Thoracic aorta (tissue), 2 donors: Measurements from ENCODE around the gene PKP4. TPM values are rescaled to one million over a fixed set of nuclear protein-coding genes. Genes with fewer than 3 reads are reported as not detected.

Experiments
- ATAC-seq: fragments of 150-250 bp; one replicate; pipeline ENCODE4 v1.8.0; 2017; ENCODE audit warnings: low read depth; ENCODE audit not compliant: insufficient number of reproducible peaks, low FRiP score
- DNase-seq: peaks from one replicate; pipeline ENCODE4 v3.0.0-alpha.2; 2020; ENCODE audit warnings: low spot score
- H3K27ac ChIP-seq, 2 donors: fragments of 200-600 bp; sonication (generic); 1 replicate in 1 of 2; 2 replicates in 1 of 2; pipeline ENCODE4 v1.5.1; 2016; ENCODE audit warnings: mild to moderate bottlenecking in 2 of 2, moderate library complexity in 2 of 2
- H3K27me3 ChIP-seq: fragments of 200-600 bp; sonication (generic); replicated peaks from 2 replicates; pipeline ENCODE4 v1.6.0; 2016; ENCODE audit warnings: mild to moderate bottlenecking; ENCODE audit not compliant: insufficient read depth
- H3K36me3 ChIP-seq: fragments of 200-600 bp; sonication (generic); one replicate; pipeline ENCODE4 v1.5.1; 2016
- H3K4me1 ChIP-seq, 2 donors: fragments of 200-600 bp; sonication (generic); 1 replicate in 1 of 2; 2 replicates in 1 of 2; pipeline versions ENCODE4 v1.5.1 to v1.6.0; 2016; ENCODE audit warnings: low read depth in 2 of 2, mild to moderate bottlenecking in 1 of 2; ENCODE audit not compliant: control insufficient read depth in 1 of 2
- H3K4me3 ChIP-seq: fragments of 200-600 bp; sonication (generic); 2 replicates; pipeline ENCODE4 v1.5.1; 2016; ENCODE audit warnings: mild to moderate bottlenecking
- H3K9me3 ChIP-seq: fragments of 200-600 bp; sonication (generic); 2 replicates; pipeline ENCODE4 v1.5.1; 2016
- total RNA-seq, 2 donors: library from RNA; depleted of rRNA; stranded (reverse); fragments of >200 nt; gene quantifications; one replicate each; pipeline versions ENCODE4 v1.1.0 to v1.2.3, GENCODE V29; 2016
- TF ChIP-seq, protein P1 (sequence below): fragments of 200-600 bp; sonication (generic); IDR thresholded peaks from one replicate; pipeline ENCODE4 v1.5.1; 2019; ENCODE audit warnings: antibody characterized with exemption

The PKP4 gene
- total RNA-seq, 2 donors from 2014 or later = 28.0 to 49.1 TPM

DNA sequence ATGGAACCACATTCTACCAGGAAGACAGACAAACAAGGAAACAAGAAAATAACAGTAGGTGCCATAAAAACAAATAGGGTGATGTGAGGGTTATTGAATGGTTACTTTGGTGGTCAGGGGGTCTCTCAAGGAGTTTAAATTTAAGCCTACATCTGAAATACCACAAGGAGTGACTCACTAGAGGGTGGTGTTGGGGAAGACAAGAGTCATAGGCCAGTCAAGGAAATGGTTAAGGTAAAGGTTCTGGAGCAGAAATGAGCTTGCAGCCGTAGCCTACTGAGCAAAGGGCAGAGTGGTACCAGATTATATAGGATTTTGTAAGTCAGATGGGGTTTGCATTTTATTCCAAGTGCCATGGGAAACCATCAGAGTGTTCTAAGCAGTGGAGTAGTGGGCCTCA is 202.7 kb downstream of the PKP4 start:
- no peak overlapping the region for H3K27ac ChIP-seq
- no peaks in the 10 kb centered on the region for H3K9me3 ChIP-seq
- TF ChIP-seq, protein P1, sequence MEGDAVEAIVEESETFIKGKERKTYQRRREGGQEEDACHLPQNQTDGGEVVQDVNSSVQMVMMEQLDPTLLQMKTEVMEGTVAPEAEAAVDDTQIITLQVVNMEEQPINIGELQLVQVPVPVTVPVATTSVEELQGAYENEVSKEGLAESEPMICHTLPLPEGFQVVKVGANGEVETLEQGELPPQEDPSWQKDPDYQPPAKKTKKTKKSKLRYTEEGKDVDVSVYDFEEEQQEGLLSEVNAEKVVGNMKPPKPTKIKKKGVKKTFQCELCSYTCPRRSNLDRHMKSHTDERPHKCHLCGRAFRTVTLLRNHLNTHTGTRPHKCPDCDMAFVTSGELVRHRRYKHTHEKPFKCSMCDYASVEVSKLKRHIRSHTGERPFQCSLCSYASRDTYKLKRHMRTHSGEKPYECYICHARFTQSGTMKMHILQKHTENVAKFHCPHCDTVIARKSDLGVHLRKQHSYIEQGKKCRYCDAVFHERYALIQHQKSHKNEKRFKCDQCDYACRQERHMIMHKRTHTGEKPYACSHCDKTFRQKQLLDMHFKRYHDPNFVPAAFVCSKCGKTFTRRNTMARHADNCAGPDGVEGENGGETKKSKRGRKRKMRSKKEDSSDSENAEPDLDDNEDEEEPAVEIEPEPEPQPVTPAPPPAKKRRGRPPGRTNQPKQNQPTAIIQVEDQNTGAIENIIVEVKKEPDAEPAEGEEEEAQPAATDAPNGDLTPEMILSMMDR = no peak
- peaks cover 8% of the 10 kb centered on the region for H3K36me3 ChIP-seq
- DNase-seq (no peak), ATAC-seq (no peak)
- no peak overlapping the region for H3K4me3 ChIP-seq
- H3K4me1 ChIP-seq = no peaks in the 10 kb centered on the region
- no peaks in the 10 kb centered on the region for H3K27me3 ChIP-seq

DNA sequence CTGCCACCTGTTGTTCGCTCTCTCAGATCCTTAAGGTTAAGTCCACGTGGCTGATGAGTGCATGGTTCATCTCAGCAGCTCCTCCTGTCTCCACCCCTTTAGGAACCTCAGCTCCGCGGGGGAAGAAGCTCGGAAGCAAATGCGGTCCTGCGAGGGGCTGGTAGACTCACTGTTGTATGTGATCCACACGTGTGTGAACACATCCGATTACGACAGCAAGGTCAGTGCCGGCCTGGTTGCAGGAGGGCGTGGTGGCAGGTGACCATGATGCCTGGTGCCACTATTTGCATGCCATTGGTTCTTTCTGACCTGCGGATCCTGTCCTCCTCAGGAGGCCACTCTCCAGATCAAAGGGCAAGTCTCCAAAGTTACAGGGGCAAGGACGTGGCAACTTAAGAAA is 204.5 kb downstream of the PKP4 start:
- Histone ChIP-seq H3K4me1 (no peaks in the 10 kb centered on the region), H3K9me3 (no peaks in the 10 kb centered on the region), H3K27ac (no peak overlapping the region), H3K4me3 (no peak overlapping the region), H3K27me3 (no peaks in the 10 kb centered on the region), H3K36me3 (peaks cover 8% of the 10 kb centered on the region)
- ATAC-seq (no peak), DNase-seq (no peak)
- TF ChIP-seq, protein P1 = no peak

DNA sequence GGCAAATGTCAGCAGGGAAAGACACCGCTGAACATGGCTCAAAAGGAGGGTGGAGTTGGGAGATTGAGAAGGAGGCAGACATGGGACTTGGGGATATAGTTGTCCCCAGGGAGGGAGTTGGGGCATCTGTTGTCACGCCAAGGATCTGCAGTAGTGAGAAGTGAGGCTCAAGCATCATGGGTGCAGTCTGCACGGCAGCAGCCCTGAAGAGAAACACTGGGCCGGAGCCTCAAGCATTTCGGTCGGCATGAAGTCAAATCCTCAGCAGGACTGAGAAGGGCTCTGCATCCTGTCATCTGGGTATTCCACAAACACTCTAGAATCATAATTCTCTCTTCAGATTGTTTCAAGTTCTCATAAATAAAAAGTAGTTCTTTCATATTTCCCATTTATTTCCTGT is 205.7 kb downstream of the PKP4 start:
- TF ChIP-seq, protein P1 = no peak
- DNase-seq (no peak), ATAC-seq (no peak)
- Histone ChIP-seq H3K4me1 (peaks cover 0 to 3% of the 10 kb centered on the region in 2 donors), H3K36me3 (peaks cover 8% of the 10 kb centered on the region), H3K4me3 (no peak overlapping the region), H3K9me3 (no peaks in the 10 kb centered on the region), H3K27me3 (no peaks in the 10 kb centered on the region), H3K27ac (no peak overlapping the region)

DNA sequence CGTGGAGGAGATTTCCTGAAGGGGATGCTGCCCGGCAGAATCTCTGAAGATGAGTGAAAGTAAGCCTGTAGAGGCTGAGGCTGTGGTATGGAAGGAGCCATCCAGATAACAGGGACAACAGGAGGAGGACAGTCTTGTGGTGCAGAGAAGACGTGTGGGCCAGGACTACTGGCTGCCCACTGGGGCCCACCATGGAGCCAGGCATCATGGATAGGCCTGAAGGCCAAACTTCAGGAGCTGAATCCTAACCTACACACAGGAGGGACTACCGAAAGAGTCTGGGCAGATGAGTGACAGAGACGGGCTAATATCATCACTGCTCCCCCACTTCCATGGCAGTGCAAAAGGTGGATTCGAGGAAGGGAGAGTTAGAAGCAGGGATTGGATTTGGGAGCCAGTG is 207.0 kb downstream of the PKP4 start:
- no peaks in the 10 kb centered on the region for H3K9me3 ChIP-seq
- TF ChIP-seq, protein P1 = no peak
- H3K27ac ChIP-seq = no peak overlapping the region
- no peak for ATAC-seq
- H3K27me3 ChIP-seq = no peaks in the 10 kb centered on the region
- H3K4me1 ChIP-seq = peaks cover 4 to 16% of the 10 kb centered on the region in 2 donors
- DNase-seq = no peak
- no peak overlapping the region for H3K4me3 ChIP-seq
- peaks cover 8% of the 10 kb centered on the region for H3K36me3 ChIP-seq

DNA sequence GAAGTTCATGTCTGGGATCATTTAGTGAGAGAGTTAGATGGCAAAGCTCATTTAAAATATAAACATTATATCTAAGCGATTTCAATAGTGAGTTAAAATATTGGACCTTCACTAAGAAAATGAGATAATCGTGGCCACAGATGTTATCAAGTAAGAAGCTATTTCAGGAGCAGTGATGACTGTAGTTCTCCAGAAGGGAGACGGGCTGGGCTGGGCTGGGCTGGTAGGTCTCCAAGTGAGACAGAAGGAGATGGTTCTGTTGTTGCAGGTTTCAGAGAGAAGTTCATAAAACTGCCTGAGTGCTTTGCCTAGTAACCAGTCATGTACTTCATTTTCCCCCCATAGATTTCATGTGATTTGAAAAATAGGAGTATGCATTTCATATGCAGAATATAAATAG is 208.2 kb downstream of the PKP4 start:
- no peaks in the 10 kb centered on the region for H3K27me3 ChIP-seq
- DNase-seq = no peak
- peaks cover 8% of the 10 kb centered on the region for H3K36me3 ChIP-seq
- TF ChIP-seq, protein P1 = no peak
- no peak overlapping the region for H3K27ac ChIP-seq
- H3K4me3 ChIP-seq = no peak overlapping the region
- peaks cover 4 to 16% of the 10 kb centered on the region in 2 donors for H3K4me1 ChIP-seq
- no peak for ATAC-seq
- no peaks in the 10 kb centered on the region for H3K9me3 ChIP-seq
